Large intestine (tissue), 3 donors: Measurements from ENCODE around the gene PIP5K1B. TPM values are rescaled to one million over a fixed set of nuclear protein-coding genes. Genes with fewer than 3 reads are reported as not detected.
A peak's percentile ranks its signal among the peaks of the same experiment; 100 is the strongest.

Experiments
- DNase-seq, 2 donors: peaks; one replicate each; pipeline versions ENCODE4 v3.0.0 to v3.0.0-alpha.2; 2013
- H3K27ac ChIP-seq: one replicate; pipeline ENCODE4 v1.5.1; 2013; ENCODE audit warnings: low read length
- H3K27me3 ChIP-seq: 2 replicates; pipeline ENCODE4 v1.6.1; 2013; ENCODE audit warnings: low read length; ENCODE audit not compliant: control insufficient read depth, insufficient read depth
- H3K36me3 ChIP-seq: 2 replicates; pipeline ENCODE4 v1.6.1; 2013; ENCODE audit warnings: low read length; ENCODE audit not compliant: control insufficient read depth, insufficient read depth
- H3K4me1 ChIP-seq: one replicate; pipeline ENCODE4 v1.6.1; 2013; ENCODE audit warnings: low read length; ENCODE audit not compliant: control insufficient read depth, insufficient read depth
- H3K4me3 ChIP-seq: one replicate; pipeline ENCODE4 v1.5.1; 2013; ENCODE audit warnings: low read length
- H3K9me3 ChIP-seq: one replicate; pipeline ENCODE4 v1.6.1; 2013; ENCODE audit warnings: mild to moderate bottlenecking, low read depth, low read length, moderate library complexity; ENCODE audit not compliant: control insufficient read depth
- WGBS: methylation state at CpG from one replicate; pipeline ENCODE4 v1.1.5; 2013; ENCODE audit warnings: low lambda C conversion rate; ENCODE audit not compliant: insufficient coverage; 5-methylcytosine and 5-hydroxymethylcytosine counted together
- polyA plus RNA-seq: library from polyadenylated mRNA; unstranded; fragments of 120-200 nt; gene quantifications from one replicate; pipeline ENCODE4 v1.2.1, GENCODE V29; 2013

PIP5K1B gene
- polyA plus RNA-seq, 1 donor, result 57.9 TPM

GRCh38 chr9:68802525-68803015 is 97.5 kb downstream of the PIP5K1B start:
- no CpG with 5 or more reads among the region's 6 CpGs for WGBS

DNA sequence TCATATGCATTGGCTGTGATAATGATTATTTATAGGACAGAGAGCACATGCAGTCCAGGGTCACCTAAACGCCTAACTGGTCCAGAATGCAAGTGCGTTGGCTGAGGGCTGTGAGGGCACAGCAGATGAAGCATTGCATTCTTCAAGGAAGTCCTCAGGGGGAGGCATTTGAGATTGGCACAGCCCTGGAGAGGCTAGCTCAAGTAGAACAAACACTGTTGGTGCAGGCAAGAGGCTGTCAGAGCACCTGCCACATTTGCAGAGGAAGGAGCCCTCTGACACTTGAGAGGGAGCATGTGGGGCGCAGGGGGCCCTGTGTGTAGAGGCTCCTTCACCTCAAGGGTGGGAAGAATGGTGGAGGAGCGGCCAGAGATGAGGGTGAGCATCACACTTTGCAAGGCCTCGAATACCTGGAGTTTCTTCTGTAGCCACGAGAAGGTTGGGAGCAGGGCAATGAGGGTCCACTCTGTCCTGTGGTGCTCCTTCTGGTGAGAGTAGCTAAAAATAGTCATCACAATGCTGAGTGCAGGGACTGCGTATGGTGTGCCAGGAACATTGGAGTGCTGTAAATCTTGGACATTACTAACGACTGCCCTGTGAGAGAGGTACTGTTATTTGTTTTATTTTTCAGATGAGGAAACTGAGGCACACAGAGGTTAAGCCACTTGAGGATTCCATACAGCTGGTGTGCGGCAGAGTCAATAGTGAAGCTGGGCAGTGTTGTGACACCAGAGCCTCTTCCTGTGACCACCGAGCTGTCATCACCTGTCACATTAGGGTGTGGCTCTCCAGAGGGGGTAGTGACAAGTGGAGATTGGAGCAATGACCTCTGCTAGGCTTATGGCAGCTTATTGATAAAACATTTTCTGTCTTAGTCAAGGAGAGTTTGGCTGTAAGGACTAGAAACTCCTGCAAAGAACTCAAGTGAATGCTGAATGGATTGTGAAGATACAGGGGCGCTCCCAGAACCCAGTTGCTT is 100.2 kb downstream of the PIP5K1B start:
- no peak for DNase-seq
- WGBS, result no CpG with 5 or more reads among the region's 11 CpGs
- Histone ChIP-seq H3K36me3 (peaks cover 8% of the 10 kb centered on the region), H3K27me3 (no peaks in the 10 kb centered on the region), H3K27ac (peak overlapping the region; percentile 38), H3K4me1 (peaks cover 25% of the 10 kb centered on the region), H3K9me3 (no peaks in the 10 kb centered on the region), H3K4me3 (no peak overlapping the region)

More at GRCh38 chr9:68802525-68803015, 97.5 kb downstream of the PIP5K1B start:
- Histone ChIP-seq H3K27me3 (no peaks in the 10 kb centered on the region), H3K4me1 (peaks cover 25% of the 10 kb centered on the region), H3K9me3 (no peaks in the 10 kb centered on the region), H3K36me3 (peaks cover 8% of the 10 kb centered on the region), H3K27ac (peak overlapping the region; percentile 81), H3K4me3 (no peak overlapping the region)
- peak; percentile 85 to 91 for DNase-seq

DNA sequence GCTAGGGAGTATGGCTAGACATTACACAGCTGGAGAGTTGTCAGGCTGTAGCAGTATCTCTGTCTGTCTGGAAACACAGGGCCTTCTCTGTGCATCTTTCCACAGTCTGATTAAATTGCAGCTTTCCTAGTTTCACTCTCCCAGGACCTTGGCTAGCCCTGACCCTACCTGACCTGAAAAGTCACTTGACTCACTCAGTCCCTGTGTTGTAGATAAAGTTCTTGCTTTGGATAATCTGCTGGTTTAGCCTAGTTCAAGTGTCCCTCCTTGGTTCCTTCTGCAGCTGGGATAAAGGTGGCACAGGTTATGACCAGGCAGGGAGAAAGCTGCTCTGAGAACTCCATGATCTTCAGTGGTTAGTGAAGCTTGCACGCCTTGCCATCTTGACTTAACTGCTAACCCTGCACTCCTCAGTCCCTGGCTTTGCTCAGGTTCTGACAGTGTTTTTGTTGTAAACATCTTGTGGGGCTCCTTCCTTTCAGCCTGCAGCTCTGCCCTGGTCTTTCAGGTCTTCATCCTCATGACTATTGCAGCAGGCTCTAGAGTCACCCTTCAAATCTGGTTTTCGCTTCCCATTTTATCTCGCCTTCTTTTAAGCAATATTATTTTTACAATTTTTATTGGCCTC is 101.0 kb downstream of the PIP5K1B start:
- 100% methylated on average over 2 of the region's 3 CpGs for WGBS
- peaks cover 8% of the 10 kb centered on the region for H3K36me3 ChIP-seq
- DNase-seq, result peak in 1 of 2 donors; percentile 49
- no peaks in the 10 kb centered on the region for H3K9me3 ChIP-seq
- peaks cover 25% of the 10 kb centered on the region for H3K4me1 ChIP-seq
- no peaks in the 10 kb centered on the region for H3K27me3 ChIP-seq
- H3K27ac ChIP-seq, result peak overlapping the region; percentile 38
- no peak overlapping the region for H3K4me3 ChIP-seq

DNA sequence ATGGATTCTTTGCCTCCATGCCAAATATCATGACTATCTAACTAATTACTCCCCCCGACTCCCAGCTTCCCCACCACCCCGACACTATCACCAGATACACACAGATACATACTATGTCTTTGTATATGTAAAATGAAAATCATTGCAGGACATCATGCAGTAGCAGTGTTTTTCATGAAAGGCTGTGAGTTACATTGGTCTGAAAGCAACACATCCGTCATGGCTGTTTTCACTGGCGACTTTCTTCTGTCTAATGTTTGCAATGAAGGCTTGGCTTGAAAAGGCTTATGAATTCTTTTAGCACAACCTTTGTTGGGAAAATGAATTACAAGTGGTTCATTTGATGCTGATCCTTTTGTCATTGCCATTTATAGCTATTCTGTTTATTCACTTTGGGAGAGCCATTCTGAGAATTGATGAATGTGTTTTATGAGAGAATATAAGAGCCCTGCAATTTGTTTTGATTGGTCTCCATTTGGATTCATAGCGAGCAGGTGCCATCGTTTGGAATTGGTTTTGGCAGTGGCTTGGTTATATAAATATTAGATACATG is 103.4 kb downstream of the PIP5K1B start:
- Histone ChIP-seq H3K36me3 (peaks cover 8% of the 10 kb centered on the region), H3K27ac (no peak overlapping the region), H3K9me3 (no peaks in the 10 kb centered on the region), H3K27me3 (no peaks in the 10 kb centered on the region), H3K4me3 (no peak overlapping the region), H3K4me1 (peaks cover 11% of the 10 kb centered on the region)
- DNase-seq, result no peak
- 80% methylated on average over 1 of the region's 6 CpGs for WGBS

DNA sequence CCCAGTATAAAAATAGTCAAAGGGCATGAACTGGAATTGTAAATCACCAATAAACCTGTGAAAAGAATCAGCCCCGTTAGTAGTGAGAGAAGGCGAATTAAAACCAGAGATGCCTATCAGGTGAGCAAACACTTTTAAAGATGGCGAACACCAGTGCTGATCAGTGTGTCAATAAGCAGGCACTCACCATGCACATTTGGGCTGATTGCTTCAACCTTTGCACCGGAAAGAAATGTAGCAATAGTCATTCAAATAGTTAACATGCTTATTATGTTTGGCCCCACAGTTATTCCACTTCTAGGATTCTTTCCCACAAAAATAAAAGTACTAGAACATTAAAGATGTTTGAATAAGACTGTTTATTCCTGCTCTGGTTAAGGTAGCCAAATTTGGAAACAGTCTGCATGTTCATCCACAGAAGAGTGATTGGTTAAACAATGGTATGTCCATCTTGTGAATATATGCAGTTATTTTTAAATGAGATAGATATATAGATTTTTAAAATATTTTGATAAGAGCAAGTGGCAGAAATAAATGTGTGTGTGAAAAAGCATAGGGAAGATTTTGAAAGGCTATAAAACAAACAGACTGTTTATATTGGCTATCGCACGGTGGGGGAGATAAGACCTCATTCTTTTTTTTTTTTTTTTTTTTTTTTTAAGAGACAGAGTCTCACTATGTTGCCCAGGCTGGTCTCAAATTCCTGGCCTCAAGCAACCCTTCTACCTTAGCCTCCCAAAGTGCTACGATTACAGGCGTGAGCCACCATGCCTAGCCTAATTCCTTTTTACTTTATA is 112.2 kb downstream of the PIP5K1B start:
- no peaks in the 10 kb centered on the region for H3K4me1 ChIP-seq
- 69% methylated on average over 3 of the region's 8 CpGs for WGBS
- H3K27me3 ChIP-seq, result no peaks in the 10 kb centered on the region
- DNase-seq, result peak; percentile 35 to 75
- no peaks in the 10 kb centered on the region for H3K9me3 ChIP-seq
- H3K36me3 ChIP-seq, result peaks cover 3% of the 10 kb centered on the region
- no peak overlapping the region for H3K4me3 ChIP-seq
- H3K27ac ChIP-seq, result peak overlapping the region; percentile 16

DNA sequence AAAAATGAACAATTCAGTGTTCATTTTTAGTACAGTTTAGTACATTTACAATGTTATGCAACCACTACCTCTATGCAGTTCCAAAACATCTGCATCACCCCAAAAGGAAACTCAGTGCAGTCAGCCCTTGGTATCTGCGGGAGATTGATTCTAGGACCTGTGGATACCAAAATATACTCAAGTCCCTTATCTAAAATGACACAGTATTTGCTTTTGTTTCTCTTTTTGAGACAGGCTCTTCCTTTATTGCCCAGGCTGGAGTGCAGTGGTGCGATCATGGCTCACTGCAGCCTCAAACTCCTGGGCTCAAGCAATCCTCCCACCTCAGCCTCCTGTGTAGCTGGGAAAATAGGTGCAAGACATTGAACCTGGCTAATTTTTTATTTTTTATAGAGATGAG is 114.0 kb downstream of the PIP5K1B start:
- Histone ChIP-seq H3K4me3 (no peak overlapping the region), H3K27me3 (no peaks in the 10 kb centered on the region), H3K4me1 (no peaks in the 10 kb centered on the region), H3K27ac (no peak overlapping the region), H3K36me3 (peaks cover 13% of the 10 kb centered on the region), H3K9me3 (no peaks in the 10 kb centered on the region)
- no peak for DNase-seq
- WGBS, result no CpG with 5 or more reads among the region's 2 CpGs

GRCh38 chr9:68821911-68822310 is 116.9 kb downstream of the PIP5K1B start:
- no peak for DNase-seq
- H3K27ac ChIP-seq, result no peak overlapping the region
- no peak overlapping the region for H3K4me3 ChIP-seq
- no peaks in the 10 kb centered on the region for H3K4me1 ChIP-seq
- no peaks in the 10 kb centered on the region for H3K9me3 ChIP-seq
- no peaks in the 10 kb centered on the region for H3K27me3 ChIP-seq
- no CpG with 5 or more reads among the region's 2 CpGs for WGBS
- H3K36me3 ChIP-seq, result peaks cover 19% of the 10 kb centered on the region

DNA sequence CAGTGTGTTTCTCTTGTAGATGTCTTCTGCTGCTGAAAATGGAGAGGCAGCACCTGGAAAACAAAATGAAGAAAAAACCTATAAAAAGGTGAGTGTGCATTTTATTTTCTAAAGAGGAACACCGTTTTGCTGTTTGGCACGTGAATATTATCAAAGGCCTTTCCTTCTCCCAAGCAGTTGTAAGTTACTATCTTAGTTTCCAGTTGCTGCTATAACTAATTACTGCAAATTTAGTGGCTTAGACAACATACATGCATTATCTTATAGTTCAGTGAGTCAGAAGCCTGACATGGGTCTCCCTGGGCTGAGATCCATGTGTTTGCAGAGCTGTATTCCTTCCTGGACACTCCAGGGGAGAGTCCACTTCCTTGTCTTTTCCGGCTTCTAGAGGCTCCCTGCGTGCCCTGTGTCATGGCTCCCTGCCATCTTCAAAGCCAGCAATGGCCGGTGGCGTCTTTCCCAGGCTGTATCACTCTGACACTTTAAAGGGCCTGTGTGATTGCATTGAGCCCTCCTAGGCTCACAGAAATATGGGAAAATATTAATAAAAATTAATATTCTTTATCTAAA is 117.6 kb downstream of the PIP5K1B start:
- H3K27me3 ChIP-seq, result no peaks in the 10 kb centered on the region

GRCh38 chr9:68825762-68826472 is 120.9 kb downstream of the PIP5K1B start:
- Histone ChIP-seq H3K27ac (no peak overlapping the region), H3K4me3 (no peak overlapping the region), H3K27me3 (no peaks in the 10 kb centered on the region), H3K9me3 (no peaks in the 10 kb centered on the region), H3K36me3 (peaks cover 27% of the 10 kb centered on the region), H3K4me1 (peaks cover 8% of the 10 kb centered on the region)
- no peak for DNase-seq
- WGBS, result 50% methylated on average over 2 of the region's 9 CpGs

More for the DNA sequence above, 117.6 kb downstream of the PIP5K1B start:
- Histone ChIP-seq H3K27ac (no peak overlapping the region), H3K4me1 (peaks cover 2% of the 10 kb centered on the region), H3K36me3 (peaks cover 19% of the 10 kb centered on the region), H3K4me3 (no peak overlapping the region), H3K9me3 (no peaks in the 10 kb centered on the region)
- WGBS, result no CpG with 5 or more reads among the region's 6 CpGs
- no peak for DNase-seq
